Subcutaneous adipose tissue (tissue), 4 donors: ENCODE results near the gene IL7R. TPM values are rescaled to one million over a fixed set of nuclear protein-coding genes. Genes with fewer than 3 reads are reported as not detected.

Experiments used
- CTCF ChIP-seq: fragments of 450-650 bp; IDR thresholded peaks from one replicate; pipeline ENCODE4 v1.5.1; 2016; ENCODE audit warnings: low read depth, mild to moderate bottlenecking, control low read depth, antibody characterized with exemption, moderate library complexity
- total RNA-seq, 4 donors: library from RNA; depleted of rRNA; stranded (reverse); fragments of >200 nt; gene quantifications; one replicate each; pipeline ENCODE4 v1.1.0, GENCODE V29; 2016

IL7R gene
- total RNA-seq, 4 donors from 2014 or later: 3.8 to 28.0 (median 14.3) TPM

- no peak for TF ChIP-seq CTCF
Measured at GRCh38 chr5:35826554-35826953, 30.1 kb upstream of the IL7R start.

GRCh38 chr5:35828082-35828598 is 28.6 kb upstream of the IL7R start:
- TF ChIP-seq CTCF: no peak

GRCh38 chr5:35830587-35830986 is 26.1 kb upstream of the IL7R start:
- no peak for TF ChIP-seq CTCF

GRCh38 chr5:35832762-35833161 is 23.9 kb upstream of the IL7R start:
- TF ChIP-seq CTCF: no peak

GRCh38 chr5:35833224-35833623 is 23.5 kb upstream of the IL7R start:
- no peak for TF ChIP-seq CTCF

DNA sequence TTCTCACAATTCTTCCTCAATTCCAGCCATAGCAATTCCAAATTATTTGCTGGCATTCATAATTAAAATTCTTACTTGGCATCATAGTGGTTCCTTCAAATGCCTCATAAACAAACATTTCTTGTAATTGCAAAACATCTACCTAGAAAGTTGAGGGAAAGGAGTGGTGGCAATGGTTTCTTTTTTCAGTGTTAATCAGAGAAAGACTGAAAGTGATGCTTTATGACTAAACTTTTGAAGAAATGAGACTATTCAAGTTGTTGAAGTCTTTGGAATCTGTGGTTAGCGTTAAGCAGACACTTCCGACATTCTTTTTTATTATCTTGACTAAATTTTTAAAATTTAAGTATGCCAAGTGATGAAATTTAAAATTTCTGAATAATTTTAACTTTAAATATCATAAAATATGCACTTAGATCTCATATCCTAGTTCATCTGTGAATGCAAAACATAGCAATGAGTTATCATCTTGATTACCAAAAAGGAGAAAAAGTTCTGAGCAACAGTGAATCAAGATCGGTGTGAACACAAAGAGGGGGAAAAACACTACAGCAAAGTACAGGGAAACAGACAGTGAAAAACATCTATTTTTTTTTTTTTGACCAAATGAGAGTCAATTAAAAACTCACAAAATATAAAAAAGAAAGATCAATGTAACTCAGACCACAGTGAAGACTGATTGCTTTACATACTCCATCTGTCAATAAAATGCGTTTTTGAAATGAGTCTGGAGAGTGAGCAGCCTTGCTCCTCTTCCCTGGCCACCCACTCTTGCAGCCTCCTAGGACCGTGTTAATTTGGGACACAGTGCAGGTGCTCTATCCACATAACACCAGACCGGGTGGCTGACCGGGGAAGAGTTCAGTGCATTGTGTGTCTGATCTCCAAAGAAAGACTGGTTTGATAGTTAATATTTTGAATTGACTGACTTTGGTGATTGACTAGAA is 20.6 kb upstream of the IL7R start:
- TF ChIP-seq CTCF: no peak

GRCh38 chr5:35838370-35839042 is 18.2 kb upstream of the IL7R start:
- no peak for TF ChIP-seq CTCF
